Measurements from ENCODE around the gene NEBL.
"Not testable (repeated sequence)": the region's sequence is repeated elsewhere in the genome, so short reads cannot be mapped to it uniquely, and the experiment has no call there.

Gene NEBL

GRCh38 chr10:20897146-20897825, at the start of gene NEBL:
TSS of gene NEBL (minus strand) at chr10:20897311. CDS start at chr10:20897205, 106 bp downstream.
- TF ChIP-seq CTCF (conservative IDR thresholded peaks at IDR 0.05; ENCODE audit: low read depth, low read length): no peak
- H3K4me3 ChIP-seq (ENCODE audit: low read depth, low read length): no peak within 1 kb of the TSS
- no peak for DNase-seq (ENCODE audit: low read depth)

- no peak for TF ChIP-seq CTCF (conservative IDR thresholded peaks at IDR 0.05; ENCODE audit: low read depth, low read length)
- no peak overlapping the region for H3K4me3 ChIP-seq (ENCODE audit: low read depth, low read length)
- DNase-seq (ENCODE audit: low read depth): no peak
Observed at GRCh38 chr10:20945546-20946332, 48.6 kb upstream of the NEBL start.

GRCh38 chr10:20944789-20945502, 47.8 kb upstream of the NEBL start:
- DNase-seq (ENCODE audit: low read depth): no peak
- H3K4me3 ChIP-seq (ENCODE audit: low read depth, low read length): no peak overlapping the region
- TF ChIP-seq CTCF (conservative IDR thresholded peaks at IDR 0.05; ENCODE audit: low read depth, low read length): no peak

GRCh38 chr10:20939414-20939813, 42.3 kb upstream of the NEBL start:
- DNase-seq (ENCODE audit: low read depth); H3K4me3 ChIP-seq (ENCODE audit: low read depth, low read length): not testable (repeated sequence)

GRCh38 chr10:20936396-20936795, 39.3 kb upstream of the NEBL start:
- no peak for TF ChIP-seq CTCF (conservative IDR thresholded peaks at IDR 0.05; ENCODE audit: low read depth, low read length)
- no peak overlapping the region for H3K4me3 ChIP-seq (ENCODE audit: low read depth, low read length)
- no peak for DNase-seq (ENCODE audit: low read depth)

- no peak for TF ChIP-seq CTCF (conservative IDR thresholded peaks at IDR 0.05; ENCODE audit: low read depth, low read length)
- no peak for DNase-seq (ENCODE audit: low read depth)
Observed at GRCh38 chr10:20935931-20936330, 38.8 kb upstream of the NEBL start.

GRCh38 chr10:20935301-20935700, 38.2 kb upstream of the NEBL start:
- no peak for DNase-seq (ENCODE audit: low read depth)
- no peak overlapping the region for H3K4me3 ChIP-seq (ENCODE audit: low read depth, low read length)
- TF ChIP-seq CTCF (conservative IDR thresholded peaks at IDR 0.05; ENCODE audit: low read depth, low read length): no peak

More at GRCh38 chr10:20935931-20936330, 38.8 kb upstream of the NEBL start:
- H3K4me3 ChIP-seq (ENCODE audit: low read depth, low read length): no peak overlapping the region
